GM12891 (cell line): ENCODE results near the gene ETV6.

ENCODE experiments used
- POLR2A ChIP-seq: IDR thresholded peaks from 2 replicates; pipeline ENCODE4 v1.6.1; 2011; ENCODE audit warnings: low read depth, low read length, control low read depth
- POLR2AphosphoS5 ChIP-seq: IDR thresholded peaks from 2 replicates; pipeline ENCODE4 v1.6.1; 2011; ENCODE audit warnings: low read depth, low read length, control low read depth

DNA sequence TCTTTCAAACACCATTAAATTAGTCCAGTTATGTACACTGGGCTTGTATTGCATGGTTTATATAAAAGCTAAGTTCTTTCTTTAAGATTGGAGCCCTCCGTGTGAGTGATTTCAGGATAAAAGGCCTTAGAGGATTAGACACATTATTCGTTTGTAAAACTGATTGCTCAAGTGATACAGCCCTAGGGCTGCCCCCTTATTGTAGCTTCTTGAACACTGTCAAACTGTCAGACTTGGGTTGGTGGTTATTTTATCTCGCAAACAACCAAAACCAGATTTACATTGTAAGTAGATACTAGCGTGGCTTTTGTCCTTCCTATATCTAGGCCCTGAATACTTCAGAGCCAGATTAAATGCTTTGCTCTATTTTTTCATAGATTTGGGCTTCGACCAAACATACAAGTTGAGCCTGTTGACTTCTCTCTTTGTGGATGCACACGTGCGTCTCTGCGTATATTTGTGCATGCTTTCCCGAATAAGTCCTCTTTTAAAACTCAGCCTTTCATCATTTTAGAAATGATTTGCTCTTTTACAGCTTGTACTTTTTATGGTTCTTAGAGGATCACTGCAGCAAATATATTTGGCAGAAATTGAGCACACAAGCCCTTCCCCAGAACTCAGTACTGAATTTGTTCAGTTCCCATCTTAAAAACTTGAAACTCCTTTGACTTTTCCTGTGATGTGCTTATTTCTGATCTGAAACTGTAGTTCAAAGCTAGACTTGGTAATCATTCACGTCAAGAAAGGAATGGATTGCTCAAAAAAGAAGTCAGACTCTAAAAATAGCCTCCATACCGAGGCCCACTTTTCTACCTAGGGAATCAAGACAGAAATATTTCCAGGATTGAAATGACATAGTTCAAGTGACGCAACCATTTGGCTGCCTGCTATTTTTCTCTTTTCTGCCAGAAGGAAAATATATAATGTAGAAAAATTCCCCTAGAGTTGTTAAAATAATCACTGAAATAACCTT, 129.5 kb downstream of the ETV6 start:
- no peak for TF ChIP-seq POLR2A
- no peak for TF ChIP-seq POLR2AphosphoS5
